Measurements from ENCODE around the gene SLC47A1.
"Not testable (repeated sequence)": the region's sequence is repeated elsewhere in the genome, so short reads cannot be mapped to it uniquely, and the experiment has no call there.

Gene SLC47A1

DNA sequence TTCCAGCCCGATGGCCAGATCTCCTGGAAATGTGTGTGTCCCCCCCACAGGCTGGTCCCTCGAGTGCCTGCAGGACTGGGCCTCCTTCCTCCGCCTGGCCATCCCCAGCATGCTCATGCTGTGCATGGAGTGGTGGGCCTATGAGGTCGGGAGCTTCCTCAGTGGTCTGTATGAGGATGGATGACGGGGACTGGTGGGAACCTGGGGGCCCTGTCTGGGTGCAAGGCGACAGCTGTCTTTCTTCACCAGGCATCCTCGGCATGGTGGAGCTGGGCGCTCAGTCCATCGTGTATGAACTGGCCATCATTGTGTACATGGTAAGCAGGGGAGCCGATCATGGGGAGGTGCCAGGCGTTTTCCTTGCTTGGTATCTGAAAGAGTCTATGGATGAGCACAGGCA lies 22.1 kb downstream of the SLC47A1 start:
- no peak for DNase-seq (ENCODE audit: low read depth)

DNA sequence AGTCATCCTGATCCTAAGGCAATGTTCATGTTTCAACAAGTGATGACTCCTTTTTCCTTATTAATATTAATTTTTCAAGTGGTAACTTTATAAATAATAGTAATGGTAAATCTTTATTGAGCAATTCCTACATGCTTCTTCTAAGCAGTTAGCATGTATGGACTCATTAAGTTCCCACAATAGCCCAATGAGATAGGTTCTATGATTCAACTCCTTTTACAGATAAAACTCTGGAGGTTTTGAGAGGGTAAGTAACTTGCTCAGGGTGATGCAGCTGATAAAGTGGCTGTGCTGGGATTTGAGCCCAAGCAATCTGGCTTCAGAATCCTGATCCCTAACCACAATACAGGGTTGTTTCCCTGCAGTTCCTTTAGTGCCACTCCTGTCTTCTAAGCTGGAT lies 25.3 kb downstream of the SLC47A1 start:
- no peak for DNase-seq (ENCODE audit: low read depth)

DNA sequence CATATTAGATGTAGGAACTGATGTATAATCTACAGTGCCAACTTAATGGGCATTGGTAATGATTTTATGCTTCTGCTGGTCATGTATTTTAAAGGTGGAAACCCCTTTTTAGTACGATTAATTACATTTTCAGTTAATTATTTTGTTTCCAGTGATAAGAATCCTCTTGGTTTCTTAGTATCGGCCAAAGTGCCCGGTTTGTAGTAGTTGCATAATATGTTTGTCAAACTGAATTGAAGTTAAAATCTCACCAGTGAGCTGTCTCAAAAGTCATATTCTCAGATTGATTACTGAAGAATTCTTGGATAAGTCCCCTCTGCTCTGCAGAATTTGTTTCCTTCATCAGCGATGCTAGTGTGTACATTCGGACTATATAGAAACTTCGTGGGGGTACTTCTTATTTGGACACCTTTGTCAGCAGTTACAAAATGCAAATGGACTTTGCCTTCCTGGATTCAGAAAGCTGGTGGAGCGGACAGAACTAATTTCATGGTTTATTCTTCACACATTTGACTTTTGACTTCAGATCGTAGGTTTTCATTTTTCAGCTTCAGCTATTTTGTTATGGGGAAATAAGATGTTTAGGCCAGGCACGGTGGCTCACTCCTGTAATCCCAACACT lies 28.2 kb downstream of the SLC47A1 start:
- DNase-seq (ENCODE audit: low read depth), result no peak

DNA sequence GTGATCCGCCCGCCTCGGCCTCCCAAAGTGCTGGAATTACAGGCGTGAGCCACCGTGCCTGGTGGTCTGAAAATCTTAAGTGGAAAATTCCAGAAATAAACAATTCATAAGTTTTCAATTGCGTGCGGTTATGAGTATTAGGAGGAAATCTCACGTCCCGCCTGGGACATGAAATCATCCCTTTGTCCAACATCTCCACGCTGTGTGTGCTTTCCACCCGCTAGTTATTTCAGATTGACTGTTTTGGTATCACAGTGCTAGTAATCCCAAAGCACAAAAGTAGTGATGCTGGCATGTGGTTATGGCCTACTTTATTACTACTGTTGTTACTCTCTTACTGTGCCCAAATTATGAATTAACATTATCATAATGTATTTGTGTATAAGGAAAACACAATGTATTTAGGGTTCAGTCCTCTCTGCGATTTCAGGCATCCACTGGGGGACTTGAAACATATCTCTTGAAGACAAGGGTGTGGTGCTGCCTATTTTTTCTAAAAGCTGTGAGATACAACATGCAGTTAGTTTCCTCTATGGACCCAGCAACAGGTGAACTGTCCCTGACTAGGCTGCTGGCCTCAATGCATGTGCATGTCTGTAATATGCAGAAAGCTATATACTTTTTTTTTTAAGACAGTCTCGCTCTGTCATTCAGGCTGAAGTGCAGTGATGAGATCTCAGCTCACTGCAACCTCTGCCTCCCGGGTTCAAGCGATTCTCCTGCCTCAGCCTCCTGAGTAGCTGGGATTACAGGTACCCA lies 32.3 kb downstream of the SLC47A1 start:
- no peak for DNase-seq (ENCODE audit: low read depth)

DNA sequence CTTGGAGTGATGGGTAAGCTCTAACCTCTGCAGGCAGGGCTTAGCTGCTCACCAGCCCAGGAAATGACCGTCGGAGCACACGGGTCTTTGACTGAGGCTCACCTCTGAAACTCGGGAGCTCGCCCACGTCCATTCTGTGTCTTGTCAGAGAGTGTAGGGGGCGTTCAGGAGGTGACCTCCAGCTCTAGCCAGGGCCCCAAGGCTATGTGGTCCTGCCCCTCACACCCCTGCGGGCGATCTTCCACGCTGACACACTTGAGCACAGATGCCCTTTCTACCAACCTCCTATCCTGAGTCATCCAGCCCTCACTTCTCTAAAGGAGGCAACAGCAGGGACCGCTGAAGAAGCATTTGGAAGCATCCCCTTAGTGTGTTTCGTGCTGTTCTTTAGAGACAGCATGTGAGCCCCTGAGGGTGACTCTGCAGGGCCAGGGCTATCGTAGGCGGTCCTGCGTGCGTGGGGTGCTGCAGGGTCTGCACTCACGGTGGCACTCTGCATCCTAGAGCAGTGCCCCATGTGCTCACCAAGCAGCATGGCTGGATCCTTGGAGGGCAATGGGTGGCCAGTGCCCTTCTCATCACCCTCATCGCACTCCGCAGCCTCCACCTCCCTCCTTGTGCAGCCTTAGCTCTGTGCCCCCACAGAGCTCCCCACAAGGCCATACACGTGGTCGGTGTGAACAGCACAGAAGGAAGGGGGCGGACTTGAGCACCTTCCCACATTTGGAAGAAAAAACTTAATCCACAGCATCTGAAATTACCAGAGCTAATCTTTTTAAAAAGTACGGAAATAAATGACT lies 33.8 kb downstream of the SLC47A1 start:
- DNase-seq (ENCODE audit: low read depth), result no peak

DNA sequence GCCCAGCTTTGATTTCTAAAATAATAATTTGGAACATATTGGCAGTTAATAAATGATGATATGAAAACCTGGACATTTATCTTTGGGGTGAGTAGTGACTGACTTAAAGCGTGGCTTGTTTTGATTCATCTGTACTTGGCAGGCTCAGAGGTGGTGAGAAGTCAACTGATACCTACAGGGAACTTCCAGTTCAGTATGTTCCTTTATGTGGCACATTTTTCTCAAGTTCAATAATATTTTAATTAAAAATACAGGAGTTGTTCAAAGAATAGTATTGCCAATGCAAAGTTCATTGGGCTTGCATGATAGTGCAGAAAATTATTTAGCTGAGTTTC lies 34.3 kb downstream of the SLC47A1 start:
- no peak for DNase-seq (ENCODE audit: low read depth)

DNA sequence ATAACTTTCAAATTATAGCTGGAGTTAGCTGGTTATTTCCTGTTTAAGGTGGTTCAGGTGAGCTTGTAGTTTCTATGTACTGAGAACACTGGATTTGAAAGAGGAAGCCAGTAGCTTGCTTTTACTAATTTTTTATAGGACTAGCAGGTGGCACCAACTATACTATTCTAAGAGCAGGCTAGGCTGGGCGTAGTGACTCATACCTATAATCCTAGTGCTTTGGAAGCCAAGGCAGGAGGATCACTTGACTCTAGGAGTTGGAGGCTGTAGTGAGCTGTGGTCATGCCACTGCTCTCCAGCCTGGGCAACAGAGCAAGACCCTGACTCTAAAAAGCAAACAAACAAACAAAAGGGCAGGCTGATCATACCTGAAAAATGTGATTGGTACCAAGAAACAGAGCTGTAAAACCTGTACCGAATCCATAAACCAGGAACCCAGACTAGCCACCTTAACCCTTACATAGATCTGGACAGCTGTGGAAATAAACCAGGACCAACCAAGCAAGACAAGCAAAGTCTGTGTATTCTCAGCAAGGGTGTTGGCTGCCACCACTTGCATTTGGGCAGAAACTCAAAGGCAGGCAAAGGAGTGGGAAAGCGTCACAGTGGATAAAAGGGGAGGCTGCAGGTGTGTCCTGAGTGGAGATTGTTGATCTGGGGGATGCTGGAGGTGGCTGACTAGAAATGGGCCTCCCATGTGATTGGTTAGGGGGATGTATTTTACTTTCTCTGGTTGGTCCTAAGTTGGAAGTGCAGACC lies 36.3 kb downstream of the SLC47A1 start:
- no peak for DNase-seq (ENCODE audit: low read depth)

DNA sequence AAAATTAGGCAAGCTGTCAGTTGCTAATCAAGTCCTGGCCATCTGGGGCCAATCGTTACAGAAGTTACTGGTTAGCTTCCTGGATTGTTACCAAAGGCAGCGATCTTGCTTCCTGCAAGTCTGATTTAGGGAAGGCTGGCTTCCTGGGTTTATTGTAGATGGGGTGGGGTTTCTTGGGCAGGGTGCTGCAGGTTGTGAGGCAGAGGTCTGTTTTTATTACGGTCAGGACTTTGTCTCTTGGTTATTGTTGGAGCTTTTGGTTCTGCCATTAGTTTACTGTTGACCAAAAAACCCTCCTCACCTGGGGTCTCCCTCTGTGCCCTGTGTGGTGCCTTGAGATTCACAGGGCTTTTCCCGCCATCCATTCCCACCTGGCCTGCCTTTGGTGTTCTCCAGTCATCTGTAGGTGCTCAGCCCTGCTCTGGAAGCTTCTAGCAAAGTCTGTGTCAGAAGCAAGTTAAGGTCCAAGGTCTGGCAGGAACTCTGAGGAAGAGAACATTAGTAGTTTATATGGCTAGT lies 36.9 kb downstream of the SLC47A1 start:
- peak; percentile 8 for DNase-seq (ENCODE audit: low read depth)

DNA sequence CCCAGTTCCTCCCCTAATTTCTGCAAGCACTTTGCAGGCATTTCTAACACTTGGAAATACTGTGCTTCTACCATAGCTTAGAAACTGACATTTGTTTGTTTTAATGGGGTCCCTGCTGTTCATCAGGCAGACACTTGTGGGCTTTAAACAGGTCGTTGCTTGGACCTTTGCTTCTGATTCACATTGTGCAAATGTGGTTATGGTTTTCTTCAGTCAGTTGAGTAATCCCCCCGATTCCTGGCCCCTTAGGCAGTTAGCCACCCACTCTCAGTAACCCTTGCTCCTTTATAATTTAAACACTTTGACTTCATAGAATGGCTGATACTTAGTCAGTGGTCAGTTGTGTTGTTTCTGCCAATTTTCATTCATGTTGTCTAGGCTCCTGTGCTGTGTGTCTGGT lies 39.4 kb downstream of the SLC47A1 start:
- DNase-seq (ENCODE audit: low read depth), result no peak

DNA sequence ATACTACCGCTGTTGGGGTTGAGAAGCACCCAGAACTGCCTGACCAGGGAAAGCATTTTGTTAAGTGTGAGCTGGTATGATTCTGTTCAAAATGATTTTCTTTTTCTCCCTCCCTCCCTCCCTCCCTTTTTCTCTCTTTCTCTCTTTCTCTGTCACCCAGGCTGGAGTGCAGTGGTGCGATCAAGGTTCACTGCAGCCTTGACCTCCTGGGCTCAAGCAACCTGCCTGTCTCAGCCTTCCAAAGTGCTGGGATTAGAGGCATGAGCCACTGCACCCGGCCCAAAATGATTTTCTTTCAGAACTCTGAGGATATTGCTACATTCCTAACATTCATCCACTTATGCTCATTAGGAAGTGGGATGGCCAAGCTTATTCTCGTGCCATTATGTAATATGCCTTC lies 41.3 kb downstream of the SLC47A1 start:
- no peak for DNase-seq (ENCODE audit: low read depth)

DNA sequence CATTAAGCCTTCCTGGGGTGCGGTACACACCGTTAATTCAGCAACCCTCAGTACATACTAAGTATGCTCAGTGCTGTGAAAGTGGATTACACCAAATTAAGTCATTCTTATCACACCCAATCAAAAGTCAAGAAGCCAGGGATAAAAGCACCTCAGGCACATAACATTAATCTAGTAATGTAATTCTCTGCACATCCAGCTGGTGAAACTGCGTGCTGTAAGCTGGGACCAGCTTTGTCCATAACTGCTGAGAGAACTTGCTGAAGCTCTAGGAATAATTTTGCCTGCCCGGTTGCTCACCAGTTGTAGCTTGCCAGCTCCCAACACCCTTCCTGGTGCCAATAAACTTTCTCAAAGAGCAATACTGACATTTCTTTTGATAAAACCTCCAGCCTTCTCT lies 44.9 kb downstream of the SLC47A1 start:
- DNase-seq (ENCODE audit: low read depth), result peak; percentile 4

DNA sequence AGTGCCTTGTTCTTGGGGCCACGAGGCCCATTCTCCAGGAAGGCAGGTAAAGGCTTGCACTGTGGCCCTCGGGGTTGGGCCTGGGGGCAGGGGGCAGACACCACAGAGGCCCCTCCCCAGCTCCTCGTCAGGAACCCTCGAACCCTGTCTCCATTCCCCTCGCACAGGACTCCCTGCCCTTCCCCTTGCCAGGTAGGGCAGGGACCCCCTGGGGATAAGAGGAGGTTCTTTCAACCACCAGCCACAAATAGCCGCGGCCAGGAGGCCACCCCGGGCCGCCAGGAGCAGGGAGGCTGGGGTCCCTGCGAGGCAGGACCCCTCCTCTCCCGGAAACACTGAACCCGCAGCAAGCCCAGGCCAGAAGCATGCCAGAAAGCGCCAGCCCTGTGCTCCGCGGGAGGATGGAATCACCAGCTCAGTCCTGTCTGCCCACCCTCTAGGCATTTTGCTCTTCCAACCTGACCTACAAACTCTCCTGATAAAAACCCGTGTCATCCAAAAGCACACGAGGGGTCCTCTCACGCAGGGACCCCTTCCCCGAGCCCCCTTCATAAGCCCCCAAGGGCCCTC lies 45.6 kb downstream of the SLC47A1 start:
- no peak for DNase-seq (ENCODE audit: low read depth)

DNA sequence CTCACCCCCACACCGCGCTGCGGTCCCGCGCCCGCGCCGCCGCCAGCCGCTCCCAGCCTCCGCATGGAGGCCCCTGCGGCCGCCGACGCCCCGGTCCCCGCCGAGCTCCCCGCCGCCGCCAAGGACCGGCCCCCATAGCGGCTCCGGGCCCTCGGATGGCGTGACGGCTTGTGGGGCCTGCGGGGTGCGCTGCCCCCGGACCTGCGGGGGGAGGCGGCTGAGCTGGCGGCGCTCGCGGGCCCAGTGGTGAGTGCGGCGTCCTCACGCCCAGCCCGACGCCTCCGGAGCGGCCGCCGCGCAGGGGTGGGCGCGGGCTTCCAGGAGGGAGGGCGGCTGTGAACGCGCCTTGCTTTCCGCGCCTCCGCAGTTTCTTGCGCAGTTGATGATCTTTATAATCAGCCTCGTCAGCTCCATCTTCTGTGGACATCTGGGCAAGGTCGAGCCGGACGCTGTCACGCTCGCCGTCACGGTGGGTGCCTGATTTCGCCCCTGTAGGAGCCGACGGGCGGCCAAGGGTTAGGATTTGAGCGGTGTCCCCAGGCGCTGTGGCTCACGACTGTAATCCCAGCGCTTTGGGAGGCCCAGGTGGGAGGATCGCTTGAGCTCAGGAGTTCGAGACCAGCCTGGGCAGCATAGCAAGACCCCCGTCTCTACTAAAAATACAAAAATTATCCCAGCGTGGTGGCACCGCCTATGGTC lies 46.4 kb downstream of the SLC47A1 start:
- DNase-seq (ENCODE audit: low read depth), result no peak

DNA sequence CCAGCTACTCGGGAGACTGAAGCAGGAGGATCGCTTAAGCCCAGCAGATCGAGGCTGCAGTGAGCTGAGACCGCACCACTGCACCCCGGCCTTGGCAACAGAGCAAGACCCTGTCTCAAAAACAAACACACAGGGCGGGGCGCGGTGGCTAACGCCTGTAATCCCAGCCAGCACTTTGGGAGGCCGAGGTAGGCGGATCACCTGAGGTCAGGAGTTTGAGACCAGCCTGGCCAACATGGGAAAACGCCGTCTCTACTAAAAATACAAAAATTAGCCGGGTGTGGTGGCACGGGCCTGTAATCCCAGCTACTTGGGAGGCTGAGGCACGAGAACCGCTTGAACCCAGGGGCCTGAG lies 46.9 kb downstream of the SLC47A1 start:
- not testable (repeated sequence) for DNase-seq (ENCODE audit: low read depth)

DNA sequence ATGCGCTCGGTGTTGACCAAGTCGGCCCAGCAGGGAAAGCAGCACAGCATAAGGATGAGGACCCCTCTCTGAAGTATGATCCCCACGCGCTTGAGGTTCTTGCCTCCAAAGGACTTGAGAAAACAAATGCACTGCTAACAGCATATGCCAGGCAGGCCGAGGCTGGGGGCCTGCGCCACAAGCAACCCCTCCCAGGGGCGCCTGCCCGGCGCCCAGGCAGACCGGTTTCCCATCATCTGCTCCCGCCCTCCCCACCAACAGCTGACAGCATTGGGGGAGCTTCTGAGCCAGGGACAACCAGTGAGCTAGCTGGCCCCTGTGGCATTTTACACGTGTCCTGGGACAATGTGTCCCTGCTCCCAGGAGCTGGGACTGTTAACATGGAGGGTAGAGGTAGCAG lies 48.5 kb downstream of the SLC47A1 start:
- not testable (repeated sequence) for DNase-seq (ENCODE audit: low read depth)

DNA sequence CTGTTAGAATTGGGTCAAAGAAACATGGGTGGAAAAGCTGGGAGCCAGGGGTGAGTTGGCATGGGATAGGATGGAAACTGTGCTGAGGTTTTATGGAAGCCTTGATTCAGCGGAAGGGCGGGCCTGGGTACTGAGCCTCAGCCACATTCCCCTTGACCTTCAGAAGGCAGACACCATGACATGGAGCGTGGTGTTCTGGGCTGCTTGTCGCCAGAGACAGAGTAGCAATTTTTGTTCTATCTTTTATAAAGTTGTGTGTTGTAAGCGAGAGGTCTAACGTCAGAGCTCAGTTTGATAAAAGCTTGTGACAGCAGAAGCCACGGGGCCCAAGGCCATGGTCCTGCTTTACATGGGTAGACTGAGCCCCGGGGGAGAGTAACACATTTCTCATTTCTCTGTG lies 50.2 kb downstream of the SLC47A1 start:
- no peak for DNase-seq (ENCODE audit: low read depth)

DNA sequence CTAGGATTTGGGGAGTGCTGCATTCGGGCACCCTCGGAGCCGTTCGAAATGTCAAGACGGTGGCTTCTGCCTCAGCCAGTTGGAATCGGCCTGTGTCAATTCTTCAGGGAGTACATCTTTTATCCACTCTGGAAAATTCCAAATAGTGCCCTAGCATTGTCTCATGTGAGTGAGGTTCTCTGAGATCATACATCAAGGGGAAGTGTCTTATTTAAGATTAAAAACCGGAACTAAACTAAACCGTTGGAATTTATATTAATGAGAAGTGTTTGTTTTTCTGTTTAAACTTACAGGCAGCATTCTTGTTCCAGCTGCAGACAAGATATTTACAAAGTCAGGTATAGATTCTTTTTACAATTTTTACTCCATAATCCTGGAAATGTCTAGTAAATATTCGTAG lies 56.8 kb downstream of the SLC47A1 start:
- DNase-seq (ENCODE audit: low read depth), result no peak

DNA sequence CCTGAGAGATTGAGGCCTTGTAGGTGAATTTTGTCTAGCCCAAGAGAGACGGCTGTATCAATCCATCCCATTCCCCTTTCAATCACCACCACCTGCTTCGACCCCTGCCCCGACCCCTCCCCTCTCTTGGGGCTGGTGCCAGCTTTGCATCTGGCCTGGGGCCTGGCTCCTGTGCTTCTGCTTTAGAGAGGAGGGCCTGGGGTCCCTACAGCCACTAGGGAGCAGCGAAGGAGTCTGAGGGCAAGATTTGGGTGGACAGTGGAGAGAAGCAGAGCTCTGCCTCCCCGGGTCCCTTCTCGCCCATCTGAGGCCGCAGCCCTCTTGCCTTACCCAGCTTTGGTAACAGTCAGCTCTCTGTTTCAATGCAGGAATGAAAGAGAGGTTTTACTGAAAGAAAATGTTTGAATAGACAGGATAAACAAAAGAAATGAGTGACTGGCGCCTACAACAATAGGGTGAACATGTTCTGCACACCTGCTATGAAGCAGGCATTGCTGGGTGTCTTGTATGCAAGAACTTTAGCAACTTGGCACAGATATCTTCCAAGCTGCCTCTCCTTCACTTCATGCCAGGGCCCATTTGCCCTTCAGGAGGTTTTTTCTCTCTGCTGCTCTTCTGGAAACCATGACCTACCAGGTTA lies 57.4 kb downstream of the SLC47A1 start:
- DNase-seq (ENCODE audit: low read depth), result no peak

DNA sequence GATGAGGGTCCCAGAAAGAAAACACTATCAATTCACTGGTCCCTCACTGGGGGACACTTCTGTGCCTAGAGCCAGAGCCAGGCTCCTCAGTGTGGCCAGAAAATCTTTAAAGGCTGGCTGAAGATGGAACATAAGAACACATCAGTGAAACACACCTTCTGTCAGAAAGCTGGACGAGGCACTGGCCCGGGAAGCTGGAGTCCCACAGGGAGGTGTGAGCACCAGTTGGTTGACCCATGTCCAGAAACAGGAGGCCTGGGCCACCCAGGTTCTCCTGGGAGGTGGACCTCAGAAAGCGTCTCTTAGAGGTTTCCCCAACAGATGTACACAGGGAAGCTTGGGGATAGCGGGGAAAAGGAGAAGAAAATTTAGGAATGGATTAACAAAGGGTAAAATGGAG lies 58.7 kb downstream of the SLC47A1 start:
- DNase-seq (ENCODE audit: low read depth), result no peak

DNA sequence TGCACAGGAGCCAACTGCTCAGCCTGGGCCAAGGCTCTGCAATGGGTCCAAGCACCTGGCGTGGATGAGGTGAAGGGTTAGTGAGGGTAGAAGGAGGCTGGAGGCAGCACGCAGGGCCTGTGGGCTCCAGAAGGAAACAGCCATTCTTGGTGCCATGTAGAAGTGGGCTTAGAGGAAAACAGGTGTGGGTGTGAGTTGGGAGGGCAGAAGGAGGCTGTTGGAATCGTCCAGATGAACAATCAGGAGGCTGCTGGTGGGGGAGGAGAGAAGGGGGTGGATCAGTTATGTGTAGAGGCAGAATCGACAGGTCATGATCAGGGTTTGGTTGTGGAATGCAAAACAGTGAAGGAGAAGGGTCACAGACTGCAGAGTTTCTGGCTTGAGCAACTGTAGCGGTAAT lies 63.2 kb downstream of the SLC47A1 start:
- DNase-seq (ENCODE audit: low read depth), result no peak

DNA sequence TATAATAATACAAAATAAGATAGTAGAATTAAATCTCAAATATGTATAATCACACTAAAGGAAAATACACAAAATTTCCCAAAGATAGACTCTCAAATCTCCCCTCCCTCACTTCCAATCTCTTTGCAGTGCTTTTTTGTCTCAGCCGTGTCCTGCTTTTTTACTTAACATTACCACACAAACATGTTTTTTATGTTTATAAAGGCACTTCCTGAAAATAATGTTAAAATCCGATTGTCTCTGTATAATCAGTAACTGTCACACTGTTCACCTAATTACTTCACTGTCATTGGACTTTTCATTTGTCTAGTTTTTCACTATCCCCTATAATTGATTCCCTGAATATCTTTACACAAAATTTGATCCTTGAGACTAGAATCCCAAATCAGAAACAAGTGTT lies 76.7 kb downstream of the SLC47A1 start:
- no peak for DNase-seq (ENCODE audit: low read depth)

All from fibroblast of gingiva (primary cell).